ENCODE data around the gene DIS3L2.

GRCh38 chr2:232028071-232028470, 66.6 kb downstream of the DIS3L2 start:
- TF ChIP-seq ZNF384 (IDR thresholded peaks at IDR 0.05) (no peak), SP1 (IDR thresholded peaks at IDR 0.05) (no peak), TARDBP (IDR thresholded peaks at IDR 0.05) (no peak), FOXA1 (IDR thresholded peaks at IDR 0.05) (no peak), FOXK2 (IDR thresholded peaks at IDR 0.05) (no peak), NFRKB (IDR thresholded peaks at IDR 0.05) (no peak), SUZ12 (IDR thresholded peaks at IDR 0.05) (no peak), CTBP1 (IDR thresholded peaks at IDR 0.05; ENCODE audit: borderline replicate concordance) (no peak), FOXM1 (IDR thresholded peaks at IDR 0.05; ENCODE audit: borderline replicate concordance) (no peak), BHLHE40 (IDR thresholded peaks at IDR 0.05; ENCODE audit: borderline replicate concordance) (no peak)

All from HEK293T (cell line).